ENCODE data around the gene OVOL3.

- TF ChIP-seq PAX5 (IDR thresholded peaks at IDR 0.05; ENCODE audit: insufficient read depth, low read length, severe bottlenecking) (no peak), POLR2A (IDR thresholded peaks at IDR 0.05; ENCODE audit: low read depth, low read length) (no peak), TAF1 (IDR thresholded peaks at IDR 0.05; ENCODE audit: low read depth, low read length) (no peak)
Measured at GRCh38 chr19:36064826-36065225, 46.1 kb upstream of the OVOL3 start.

Measured in GM12891 (cell line).